Measurements from ENCODE around the gene ANGPTL2.

- no peak for TF ChIP-seq POLR2AphosphoS5 (IDR thresholded peaks at IDR 0.05)
- no peak for TF ChIP-seq POLR2A (IDR thresholded peaks at IDR 0.05)
- TF ChIP-seq CTCF (IDR thresholded peaks at IDR 0.05) = no peak
- no peak for TF ChIP-seq EP300 (IDR thresholded peaks at IDR 0.05)
Measured at GRCh38 chr9:127077644-127077946, 44.8 kb downstream of the ANGPTL2 start.
